H1 (cell line): ENCODE measurements around the gene ESYT1. TPM values are rescaled to one million over a fixed set of nuclear protein-coding genes. Genes with fewer than 3 reads are reported as not detected.

ENCODE experiments used
- ASH2L ChIP-seq: fragments of 200-600, 300-600 bp; sonication (generic); IDR thresholded peaks from one replicate; pipeline ENCODE4 v1.7.1; 2017; ENCODE audit warnings: low read length
- ATF2 ChIP-seq: IDR thresholded peaks from 2 replicates; pipeline ENCODE4 v1.6.1; 2012; ENCODE audit warnings: low read length, inconsistent platforms
- BRCA1 ChIP-seq: IDR thresholded peaks from 2 replicates; pipeline ENCODE4 v1.6.1; 2012; ENCODE audit warnings: low read depth, low read length, improper control_type of control experiment
- CHD2 ChIP-seq: IDR thresholded peaks from 2 replicates; pipeline ENCODE4 v1.6.1; 2012; ENCODE audit warnings: low read length, improper control_type of control experiment
- CREB1 ChIP-seq: IDR thresholded peaks from 2 replicates; pipeline ENCODE4 v1.6.1; 2012; ENCODE audit warnings: inconsistent platforms
- FOSL1 ChIP-seq: IDR thresholded peaks from 2 replicates; pipeline ENCODE4 v1.6.1; 2011; ENCODE audit warnings: mild to moderate bottlenecking, low read depth, low read length, moderate library complexity; ENCODE audit not compliant: insufficient read depth
- PHF8 ChIP-seq: fragments of 200-600 bp; sonication (generic); conservative IDR thresholded peaks from 2 replicates; pipeline ENCODE4 v1.7.1; 2012; ENCODE audit warnings: low read depth, mild to moderate bottlenecking, inconsistent platforms, low read length, moderate library complexity
- POLR2A ChIP-seq, 2 experiments: IDR thresholded peaks; 1 replicate in 1 of 2; 2 replicates in 1 of 2; pipeline ENCODE4 v1.6.1; 2011; ENCODE audit warnings: low read depth in 2 of 2, low read length in 2 of 2, mild to moderate bottlenecking in 2 of 2; ENCODE audit errors: control extremely low read depth in 1 of 2
- SIRT6 ChIP-seq: IDR thresholded peaks from one replicate; pipeline ENCODE4 v1.7.1; 2012; ENCODE audit warnings: low read length, inconsistent platforms
- SP1 ChIP-seq: IDR thresholded peaks from 2 replicates; pipeline ENCODE4 v1.6.1; 2011; ENCODE audit warnings: low read depth, low read length
- SP4 ChIP-seq: IDR thresholded peaks from 2 replicates; pipeline ENCODE4 v1.6.1; 2012; ENCODE audit warnings: low read length, inconsistent platforms
- TAF1 ChIP-seq: IDR thresholded peaks from 2 replicates; pipeline ENCODE4 v1.6.1; 2011; ENCODE audit warnings: mild to moderate bottlenecking, low read depth, low read length
- TAF7 ChIP-seq: optimal IDR thresholded peaks from 2 replicates; pipeline ENCODE3; 2011; ENCODE audit warnings: low read depth, mild to moderate bottlenecking, inconsistent platforms, low read length, moderate library complexity, borderline replicate concordance
- YY1 ChIP-seq: IDR thresholded peaks from 2 replicates; pipeline ENCODE4 v1.6.1; 2011; ENCODE audit warnings: low read depth, mild to moderate bottlenecking, low read length
- polyA plus RNA-seq, 7 experiments: library from polyadenylated mRNA; depleted of rRNA in 3 of 7; stranded (reverse) in 5 of 7; unstranded in 2 of 7; fragments of >200 nt in 5 of 7; fragments of 200-250 nt in 2 of 7; gene quantifications; 1 replicate in 5 of 7; 2 replicates in 1 of 7; 4 replicates in 1 of 7; pipeline versions ENCODE4 v1.2.1 to v1.2.3, GENCODE V29; 2011 to 2013; ENCODE audit warnings: missing spikeins in 2 of 7, mixed read lengths in 2 of 7
- total RNA-seq: library from RNA; stranded (reverse); fragmentation: NEBNext Ultra II Directional; extraction: Animal tissue kit (Norgen Biotek cat#: 25700); gene quantifications from 2 replicates; pipeline ENCODE4 v1.2.1, GENCODE V29; 2021
- TF ChIP-seq, protein P1 (sequence below): IDR thresholded peaks from 2 replicates; pipeline ENCODE4 v1.6.1; 2012; ENCODE audit warnings: inconsistent platforms
- TF ChIP-seq, protein P2 (sequence below): IDR thresholded peaks from 2 replicates; pipeline ENCODE4 v1.6.1; 2012; ENCODE audit warnings: inconsistent platforms

The ESYT1 gene
- total and polyA plus RNA-seq, 2 of the 8 experiments (the other 6 are each of a cell fraction or from before 2014, with no cell fraction given), result 86.9 to 165 TPM

DNA sequence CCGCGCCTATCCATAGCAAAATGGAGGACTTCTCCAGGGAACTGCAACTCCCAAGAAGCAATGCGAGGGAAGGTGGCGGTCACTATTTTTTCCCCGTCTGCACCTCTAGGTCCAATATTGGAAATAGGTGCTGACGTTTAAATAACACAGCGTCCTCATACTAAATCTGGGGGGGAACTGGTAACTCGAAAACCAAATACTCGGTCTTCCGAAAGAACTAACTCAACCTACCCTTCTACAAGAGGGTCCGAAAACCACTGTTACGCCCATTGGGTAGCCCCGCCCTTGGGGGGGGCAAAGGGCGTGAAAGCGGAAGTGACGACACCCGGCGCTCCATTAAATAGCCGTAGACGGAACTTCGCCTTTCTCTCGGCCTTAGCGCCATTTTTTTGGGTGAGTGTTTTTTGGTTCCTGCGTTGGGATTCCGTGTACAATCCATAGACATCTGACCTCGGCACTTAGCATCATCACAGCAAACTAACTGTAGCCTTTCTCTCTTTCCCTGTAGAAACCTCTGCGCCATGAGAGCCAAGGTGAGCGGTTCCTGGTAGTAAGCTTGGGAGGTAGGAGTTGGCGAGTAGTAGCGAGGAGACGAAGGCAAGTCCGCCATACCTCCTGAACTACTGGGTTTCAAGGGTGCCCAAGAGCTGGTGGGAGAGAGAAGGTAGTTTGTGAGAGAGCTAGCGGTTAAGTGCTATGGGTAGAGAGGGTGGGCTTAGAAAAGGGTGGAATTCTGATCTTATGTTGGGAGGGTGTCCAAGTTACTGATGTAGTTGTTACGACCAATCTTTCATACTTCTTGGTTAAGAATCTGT lies 11.6 kb upstream of the ESYT1 start, which contains the start of gene RPL41 (continued):
- TF ChIP-seq TAF1, result peak; percentile 99
- TF ChIP-seq CHD2, result peak; percentile 65
- TF ChIP-seq, protein P1, sequence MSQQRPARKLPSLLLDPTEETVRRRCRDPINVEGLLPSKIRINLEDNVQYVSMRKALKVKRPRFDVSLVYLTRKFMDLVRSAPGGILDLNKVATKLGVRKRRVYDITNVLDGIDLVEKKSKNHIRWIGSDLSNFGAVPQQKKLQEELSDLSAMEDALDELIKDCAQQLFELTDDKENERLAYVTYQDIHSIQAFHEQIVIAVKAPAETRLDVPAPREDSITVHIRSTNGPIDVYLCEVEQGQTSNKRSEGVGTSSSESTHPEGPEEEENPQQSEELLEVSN, result 0 out of 2 replicates have a peak, but pooled peaks have one; percentile 29
- TF ChIP-seq PHF8, result peak; percentile 96
- TF ChIP-seq YY1, result peak; percentile 90
- TF ChIP-seq FOSL1, result no peak
- TF ChIP-seq SP1, result peak; percentile 78
- TF ChIP-seq ATF2, result peak; percentile 44; the same call in 1 of the 2 replicates
- peak; percentile 99 to 100 for TF ChIP-seq POLR2A (IDR thresholded peaks at IDR 0.05; ENCODE audit: control extremely low read depth in 1 of 2, low read depth in 2 of 2, low read length in 2 of 2)
- TF ChIP-seq ASH2L, result peak; percentile 59
- TF ChIP-seq, protein P2, sequence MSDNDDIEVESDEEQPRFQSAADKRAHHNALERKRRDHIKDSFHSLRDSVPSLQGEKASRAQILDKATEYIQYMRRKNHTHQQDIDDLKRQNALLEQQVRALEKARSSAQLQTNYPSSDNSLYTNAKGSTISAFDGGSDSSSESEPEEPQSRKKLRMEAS, result peak; percentile 73
- TF ChIP-seq CREB1, result peak; percentile 93
- no peak for TF ChIP-seq BRCA1
- TF ChIP-seq SIRT6, result peak; percentile 18
- peak; percentile 61; the same call in 1 of the 2 replicates for TF ChIP-seq SP4
- TF ChIP-seq TAF7, result peak; percentile 99
